Astrocyte of the spinal cord (primary cell): Measurements from ENCODE around the gene SEC31A.

Experiments
- DNase-seq: peaks from one replicate; pipeline ENCODE4 v3.0.0; 2011; ENCODE audit warnings: low read depth, low spot score
- H3K4me3 ChIP-seq: 2 replicates; pipeline ENCODE4 v1.5.1; 2011; ENCODE audit warnings: low read depth, mild to moderate bottlenecking, low read length, moderate library complexity
- in situ Hi-C: cut with HindIII; loops from 2 replicates; pipeline ENCODE4 v1.10.0; 2017; ENCODE audit warnings: low sequenced_read_pairs
- TF ChIP-seq, protein P1 (sequence below): IDR thresholded peaks from 2 replicates; pipeline ENCODE4 v1.5.1; 2012; ENCODE audit warnings: low read depth, mild to moderate bottlenecking, low read length, inconsistent platforms

SEC31A gene

DNA sequence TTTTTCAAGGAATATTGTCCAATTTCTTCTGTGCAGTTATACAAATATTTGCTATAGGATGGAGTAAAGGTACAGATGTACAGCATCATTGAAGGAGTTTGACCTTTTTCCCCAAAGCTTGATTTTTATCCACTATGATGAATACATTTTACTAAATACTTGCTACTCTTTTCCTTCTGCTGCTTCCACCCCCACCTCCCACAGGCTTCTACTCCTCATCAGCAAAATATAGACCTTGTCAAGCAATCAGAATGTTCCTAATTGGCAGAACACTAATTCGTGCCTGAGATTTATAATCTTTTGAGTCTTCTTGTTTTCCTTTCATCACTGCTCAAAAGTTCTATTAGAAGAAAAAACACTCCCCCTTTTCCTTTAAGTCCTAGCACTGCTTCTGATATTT lies 5.8 kb upstream of the SEC31A start:
- TF ChIP-seq, protein P1, sequence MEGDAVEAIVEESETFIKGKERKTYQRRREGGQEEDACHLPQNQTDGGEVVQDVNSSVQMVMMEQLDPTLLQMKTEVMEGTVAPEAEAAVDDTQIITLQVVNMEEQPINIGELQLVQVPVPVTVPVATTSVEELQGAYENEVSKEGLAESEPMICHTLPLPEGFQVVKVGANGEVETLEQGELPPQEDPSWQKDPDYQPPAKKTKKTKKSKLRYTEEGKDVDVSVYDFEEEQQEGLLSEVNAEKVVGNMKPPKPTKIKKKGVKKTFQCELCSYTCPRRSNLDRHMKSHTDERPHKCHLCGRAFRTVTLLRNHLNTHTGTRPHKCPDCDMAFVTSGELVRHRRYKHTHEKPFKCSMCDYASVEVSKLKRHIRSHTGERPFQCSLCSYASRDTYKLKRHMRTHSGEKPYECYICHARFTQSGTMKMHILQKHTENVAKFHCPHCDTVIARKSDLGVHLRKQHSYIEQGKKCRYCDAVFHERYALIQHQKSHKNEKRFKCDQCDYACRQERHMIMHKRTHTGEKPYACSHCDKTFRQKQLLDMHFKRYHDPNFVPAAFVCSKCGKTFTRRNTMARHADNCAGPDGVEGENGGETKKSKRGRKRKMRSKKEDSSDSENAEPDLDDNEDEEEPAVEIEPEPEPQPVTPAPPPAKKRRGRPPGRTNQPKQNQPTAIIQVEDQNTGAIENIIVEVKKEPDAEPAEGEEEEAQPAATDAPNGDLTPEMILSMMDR: no peak
- in situ Hi-C loops: no loop called here
- no peak overlapping the region for H3K4me3 ChIP-seq
- no peak for DNase-seq

GRCh38 chr4:82893942-82894341 lies 3.0 kb upstream of the SEC31A start:
- DNase-seq: no peak
- no peak overlapping the region for H3K4me3 ChIP-seq
- TF ChIP-seq, protein P1: no peak
- in situ Hi-C loops: no loop called here

DNA sequence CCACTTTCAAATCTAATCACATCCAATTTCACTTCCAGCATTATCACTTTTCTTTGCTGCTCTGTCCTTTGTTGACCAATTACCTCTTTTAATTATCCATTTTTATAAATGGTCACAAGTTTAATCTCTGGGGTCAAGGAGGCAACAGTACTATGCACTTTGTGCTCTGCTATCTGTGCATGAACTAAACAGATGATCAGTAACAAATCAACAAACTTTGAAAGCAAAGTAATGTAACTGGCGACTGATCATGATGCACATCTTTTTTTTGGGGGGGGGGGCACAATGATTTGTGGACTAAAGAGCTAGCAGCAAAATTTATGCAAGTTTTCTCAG lies 1.5 kb upstream of the SEC31A start:
- no peak overlapping the region for H3K4me3 ChIP-seq

DNA sequence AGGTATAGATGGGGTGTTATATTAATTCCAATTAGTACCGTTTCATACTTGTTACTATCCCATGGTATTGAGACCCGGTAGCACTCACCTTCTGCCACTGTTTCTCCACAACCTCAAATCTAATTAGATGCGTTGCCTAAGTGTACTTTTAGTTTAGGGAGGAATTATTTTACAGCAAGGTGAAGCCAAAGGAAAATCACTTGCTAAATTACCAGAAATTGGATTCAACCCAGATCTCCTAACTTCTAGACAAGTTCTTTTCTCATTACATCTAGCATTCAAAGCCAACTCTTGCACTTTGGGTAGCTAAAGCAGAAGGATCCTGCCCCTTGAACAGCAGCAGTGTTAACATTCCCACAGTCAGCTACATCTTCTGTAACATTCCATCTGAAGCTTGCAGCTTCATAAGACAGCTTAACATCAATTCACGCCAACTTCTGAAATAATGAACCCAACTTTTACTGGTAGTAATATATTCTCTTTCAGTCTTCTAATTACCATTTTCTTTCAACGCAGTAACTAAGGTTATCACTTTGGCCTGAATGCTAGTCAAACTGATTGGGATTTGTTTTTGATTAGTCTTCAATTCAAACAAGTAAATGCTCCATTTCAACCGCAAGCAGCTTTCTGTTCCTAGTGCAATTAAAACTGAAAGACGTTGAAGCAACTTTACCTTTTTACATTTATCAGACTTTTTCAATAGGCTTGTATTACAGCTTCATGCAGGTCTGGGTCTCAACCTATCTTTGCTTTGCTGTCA lies 934 bp upstream of the SEC31A start:
- H3K4me3 ChIP-seq: peak overlapping the region; percentile 99
- DNase-seq: peak; percentile 42
- TF ChIP-seq, protein P1: no peak
- in situ Hi-C loops: no loop called here

More for the DNA sequence above, 1.5 kb upstream of the SEC31A start:
- TF ChIP-seq, protein P1: no peak
- no peak for DNase-seq
- in situ Hi-C loops: no loop called here

- no peak for DNase-seq
- TF ChIP-seq, protein P1: no peak
- peak overlapping the region; percentile 99 for H3K4me3 ChIP-seq
- in situ Hi-C loops: no loop called here
Measured at GRCh38 chr4:82890528-82890900, 439 bp downstream of the SEC31A start.

GRCh38 chr4:82889287-82889686 lies 1.7 kb downstream of the SEC31A start:
- peak overlapping the region; percentile 99 for H3K4me3 ChIP-seq
- TF ChIP-seq, protein P1: no peak
- DNase-seq: no peak
- in situ Hi-C loops: no loop called here
